Endothelial cell of umbilical vein (primary cell): Measurements from ENCODE around the gene FGF19. TPM values are rescaled to one million over a fixed set of nuclear protein-coding genes. Genes with fewer than 3 reads are reported as not detected.

Experiments used
- BruUV-seq: library from RNA; stranded (reverse); fragments of 400-500 nt; replicated peaks from 2 replicates; lab custom pipeline; 2021; lab: Mats Ljungman, UMichigan
- CTCF ChIA-PET: fragments of 300-600, 350-600 bp; sonication (Branson Sonifier 250); formaldehyde crosslinking; loops from one replicate; lab custom pipeline; 2021; ENCODE audit warnings: antibody characterized with exemption, inconsistent platforms; lab: Charles Lee
- POLR2A ChIA-PET: fragments of 300-600, 350-600 bp; sonication (Branson Sonifier 250); formaldehyde crosslinking; loops from one replicate; lab custom pipeline; 2021; ENCODE audit warnings: antibody characterized with exemption, inconsistent platforms; lab: Charles Lee
- DNase-seq: peaks from one replicate; pipeline ENCODE4 v3.0.0-alpha.2; 2011; ENCODE audit warnings: low read depth, low spot score
- FAIRE-seq: peaks from 2 replicates; lab custom pipeline; 2011; peaks lifted over from hg19 to GRCh38; lab: Jason Lieb, UNC
- H2AFZ ChIP-seq: 2 replicates; pipeline ENCODE4 v1.6.0; 2012; ENCODE audit warnings: low read depth, low read length, control low read depth, inconsistent platforms
- H3K27ac ChIP-seq: 2 replicates; pipeline ENCODE4 v1.5.1; 2011; ENCODE audit warnings: low read depth, mild to moderate bottlenecking, control low read depth, low read length, moderate library complexity; ENCODE audit not compliant: insufficient read depth
- H3K27me3 ChIP-seq, 2 experiments: 2 replicates each; pipeline versions ENCODE4 v1.6.0 to v1.6.1; 2011; ENCODE audit warnings: low read length in 2 of 2, mixed read lengths in 1 of 2; ENCODE audit not compliant: control insufficient read depth in 2 of 2, insufficient read depth in 2 of 2
- H3K36me3 ChIP-seq, 2 experiments: 2 replicates in 1 of 2; 3 replicates in 1 of 2; pipeline ENCODE4 v1.5.1; 2011; ENCODE audit warnings: low read length in 2 of 2, mild to moderate bottlenecking in 1 of 2, moderate library complexity in 1 of 2; ENCODE audit not compliant: control insufficient read depth in 2 of 2, insufficient read depth in 2 of 2; ENCODE audit errors: extremely low read depth in 1 of 2
- H3K4me1 ChIP-seq: 3 replicates; pipeline ENCODE4 v1.5.1; 2011; ENCODE audit warnings: mild to moderate bottlenecking, low read length; ENCODE audit not compliant: control insufficient read depth, insufficient read depth; ENCODE audit errors: extremely low read depth
- H3K4me2 ChIP-seq: 2 replicates; pipeline ENCODE4 v1.6.1; 2011; ENCODE audit warnings: low read length, control low read depth, mixed read lengths; ENCODE audit not compliant: insufficient read depth
- H3K4me3 ChIP-seq, 3 experiments: fragments of 200-600 bp in 1 of 3; sonication (generic), shearing (Covaris generic) in 1 of 3; replicated peaks in 1 of 3; 2 replicates each; pipeline ENCODE4 v1.5.1; 2011 to 2016; ENCODE audit warnings: control low read depth in 3 of 3, low read length in 3 of 3, mild to moderate bottlenecking in 2 of 3, inconsistent platforms in 1 of 3, low read depth in 1 of 3, moderate library complexity in 1 of 3; ENCODE audit not compliant: insufficient read depth in 1 of 3
- H3K79me2 ChIP-seq: 2 replicates; pipeline ENCODE4 v1.6.0; 2012; ENCODE audit warnings: low read length, inconsistent platforms; ENCODE audit not compliant: control insufficient read depth, insufficient read depth
- H3K9ac ChIP-seq: replicated peaks from 2 replicates; pipeline ENCODE3; 2011; ENCODE audit warnings: low read length, control low read depth; ENCODE audit not compliant: insufficient read depth; ENCODE audit errors: extremely low read depth
- H3K9me1 ChIP-seq: replicated peaks from 3 replicates; pipeline ENCODE4 v1.6.0; 2011; ENCODE audit warnings: mild to moderate bottlenecking, low read length; ENCODE audit not compliant: control insufficient read depth, insufficient read depth; ENCODE audit errors: extremely low read depth
- H3K9me3 ChIP-seq: replicated peaks from 2 replicates; pipeline ENCODE4 v1.5.1; 2012; ENCODE audit warnings: low read length, inconsistent platforms; ENCODE audit not compliant: control insufficient read depth, insufficient read depth
- H4K20me1 ChIP-seq: replicated peaks from 2 replicates; pipeline ENCODE3; 2011; ENCODE audit warnings: mild to moderate bottlenecking, low read length; ENCODE audit not compliant: control insufficient read depth, insufficient read depth; ENCODE audit errors: extremely low read depth
- CTCF ChIP-seq, 2 donors: IDR thresholded peaks; 1 replicate in 1 of 2; 2 replicates in 1 of 2; pipeline ENCODE4 v1.5.1; 2011; ENCODE audit warnings: low read length in 2 of 2, mild to moderate bottlenecking in 2 of 2, moderate library complexity in 2 of 2, control low read depth in 1 of 2, inconsistent platforms in 1 of 2, low read depth in 1 of 2; ENCODE audit not compliant: insufficient read depth in 1 of 2; ENCODE audit errors: extremely low read depth in 1 of 2
- FOS ChIP-seq: IDR thresholded peaks from 2 replicates; pipeline ENCODE4 v1.6.1; 2011; ENCODE audit warnings: mild to moderate bottlenecking, low read length, moderate library complexity, borderline replicate concordance; ENCODE audit not compliant: insufficient read depth
- GATA2 ChIP-seq: IDR thresholded peaks from 2 replicates; pipeline ENCODE4 v1.7.0; 2011; ENCODE audit warnings: low read depth, mild to moderate bottlenecking, moderate library complexity, mixed read lengths, low read length; ENCODE audit not compliant: insufficient read length, insufficient read depth
- MYC ChIP-seq: IDR thresholded peaks from one replicate; pipeline ENCODE4 v1.6.1; 2011; ENCODE audit warnings: mild to moderate bottlenecking, low read depth, low read length
- POLR2AphosphoS5 ChIP-seq: IDR thresholded peaks from 2 replicates; pipeline ENCODE4 v1.6.1; 2012; ENCODE audit warnings: low read depth, mild to moderate bottlenecking, control low read depth, low read length, moderate library complexity; ENCODE audit not compliant: insufficient read depth
- dilution Hi-C: fragments of 300-500 bp; cut with MboI; formaldehyde crosslinking; loops from one replicate; pipeline ENCODE4 v1.15.0; 2019; ENCODE audit warnings: low sequenced_read_pairs; ENCODE audit not compliant: extremely low pct_ligation_motif_present
- intact Hi-C: fragments of 100-400 bp; cut with micrococcal nuclease; formaldehyde crosslinking; loops from one replicate; pipeline ENCODE4 v1.10.0; 2022
- polyA plus RNA-seq, 4 experiments: library from polyadenylated mRNA; depleted of rRNA in 3 of 4; stranded (reverse) in 3 of 4; unstranded in 1 of 4; fragments of >200 nt; gene quantifications; 2 replicates each; pipeline versions ENCODE4 v1.2.1 to v1.2.3, GENCODE V29; 2011 to 2012; ENCODE audit warnings: missing spikeins in 1 of 4
- total RNA-seq: library from RNA; stranded (reverse); gene quantifications from 2 replicates; pipeline ENCODE4 v1.2.3, GENCODE V29; 2021

FGF19 gene
- total and polyA plus RNA-seq, 2 donors (not counting 3 experiments of a cell fraction or from before 2014, with no cell fraction given): 0.03 TPM; not detected in 1

- Histone ChIP-seq H3K27me3 (no peaks in the 10 kb centered on the region), H3K27ac (no peak overlapping the region), H3K36me3 (peaks cover 34 to 35% of the 10 kb centered on the region in 2 experiments), H3K9ac (no peak overlapping the region), H3K4me1 (peaks cover 2% of the 10 kb centered on the region), H3K4me2 (no peak overlapping the region), H3K79me2 (peaks cover 53% of the 10 kb centered on the region), H4K20me1 (no peaks in the 10 kb centered on the region), H2AFZ (no peak overlapping the region), H3K9me1 (no peaks in the 10 kb centered on the region), H3K9me3 (no peaks in the 10 kb centered on the region), H3K4me3 (no peak overlapping the region)
- no TSS peak for BruUV-seq
- FAIRE-seq: no peak
- no peak for DNase-seq
- CTCF ChIA-PET: interaction anchor here (0.7 to 1.1 kb wide), 4 partner anchors 21 to 552 kb away, joined by 3 to 4 read pairs (median 3); no protein-coding TSS in a partner anchor
- dilution Hi-C loops: no loop called here
- no peak for TF ChIP-seq MYC
- no peak for TF ChIP-seq CTCF (IDR thresholded peaks at IDR 0.05; ENCODE audit: extremely low read depth in 1 of 2, insufficient read depth in 1 of 2, low read depth in 1 of 2, low read length in 2 of 2)
- intact Hi-C loops: no loop called here
- POLR2A ChIA-PET: no interaction called here
These were observed 54.3 kb downstream of the FGF19 start for GRCh38 chr11:69649576-69649900.

GRCh38 chr11:69648679-69649575 lies 54.9 kb downstream of the FGF19 start:
- Histone ChIP-seq H3K4me3 (no peak overlapping the region), H3K27ac (no peak overlapping the region), H3K27me3 (no peaks in the 10 kb centered on the region), H3K9me3 (no peaks in the 10 kb centered on the region), H3K4me1 (peaks cover 8% of the 10 kb centered on the region), H3K36me3 (peaks cover 35 to 41% of the 10 kb centered on the region in 2 experiments), H3K9ac (no peak overlapping the region), H3K4me2 (no peak overlapping the region), H3K9me1 (no peaks in the 10 kb centered on the region), H4K20me1 (no peaks in the 10 kb centered on the region), H2AFZ (no peak overlapping the region), H3K79me2 (peaks cover 59% of the 10 kb centered on the region)
- FAIRE-seq (no peak), DNase-seq (no peak)
- ChIA-PET CTCF (interaction anchor here (0.9 to 1.1 kb wide), 3 partner anchors 21 to 549 kb away, joined by 3 to 4 read pairs (median 3); no protein-coding TSS in a partner anchor), POLR2A (no interaction called here)
- BruUV-seq: no TSS peak
- dilution Hi-C loops (no loop called here), intact Hi-C loops (no loop called here)
- TF ChIP-seq FOS (no peak), GATA2 (no peak), POLR2AphosphoS5 (peak; percentile 38)
